ENCODE data around the gene CFAP58. TPM values are rescaled to one million over a fixed set of nuclear protein-coding genes. Genes with fewer than 3 reads are reported as not detected.

The CFAP58 gene
- total and polyA plus RNA-seq, 4 donors = 0.01 to 0.09 (median 0.08) TPM; not detected in 1

DNA sequence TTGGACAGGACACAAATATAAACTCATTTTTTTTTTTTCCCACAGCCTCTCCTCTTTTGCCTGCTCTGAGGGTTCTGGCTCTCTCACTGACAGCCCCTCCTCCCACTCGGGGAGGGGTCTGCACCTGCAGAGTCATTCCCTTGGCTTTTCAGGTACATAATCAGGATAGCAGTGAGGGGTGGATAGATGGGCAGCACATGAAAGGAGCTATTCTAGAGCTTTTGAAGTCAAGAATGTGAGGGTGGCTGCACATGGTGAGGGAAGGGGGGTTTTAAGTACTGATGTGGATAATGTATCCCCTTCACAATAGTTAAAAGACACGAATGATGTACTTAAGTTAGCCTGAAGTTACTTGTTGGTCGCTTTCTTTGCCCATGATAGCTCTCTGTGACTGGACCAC, 76.2 kb downstream of the CFAP58 start:
- no peak for DNase-seq (ENCODE audit: low spot score)
- Histone ChIP-seq H3K27me3 (ENCODE audit: control insufficient read depth in 4 of 4, insufficient read depth in 4 of 4, low read length in 3 of 4) (peaks cover 0 to 2% (median 0%) of the 10 kb centered on the region in 4 donors), H3K9ac (ENCODE audit: low read depth in 1 of 2, low read length in 2 of 2) (no peak overlapping the region), H3K36me3 (ENCODE audit: control insufficient read depth in 4 of 4, insufficient read depth in 3 of 4, low read depth in 1 of 4, low read length in 3 of 4) (no peaks in the 10 kb centered on the region), H3K27ac (ENCODE audit: low read depth in 1 of 2, low read length in 2 of 2) (no peak overlapping the region), H3K9me3 (ENCODE audit: control insufficient read depth in 4 of 4, low read length in 3 of 4) (no peaks in the 10 kb centered on the region), H3K4me1 (ENCODE audit: control insufficient read depth in 4 of 4, insufficient read depth in 4 of 4, low read length in 3 of 4) (no peaks in the 10 kb centered on the region), H3K4me3 (ENCODE audit: low read depth in 1 of 3, low read length in 3 of 3) (no peak overlapping the region)
- no peak for TF ChIP-seq HNF4A (conservative IDR thresholded peaks at IDR 0.05)
- TF ChIP-seq JUND (IDR thresholded peaks at IDR 0.05) = no peak
- TF ChIP-seq, protein P1, sequence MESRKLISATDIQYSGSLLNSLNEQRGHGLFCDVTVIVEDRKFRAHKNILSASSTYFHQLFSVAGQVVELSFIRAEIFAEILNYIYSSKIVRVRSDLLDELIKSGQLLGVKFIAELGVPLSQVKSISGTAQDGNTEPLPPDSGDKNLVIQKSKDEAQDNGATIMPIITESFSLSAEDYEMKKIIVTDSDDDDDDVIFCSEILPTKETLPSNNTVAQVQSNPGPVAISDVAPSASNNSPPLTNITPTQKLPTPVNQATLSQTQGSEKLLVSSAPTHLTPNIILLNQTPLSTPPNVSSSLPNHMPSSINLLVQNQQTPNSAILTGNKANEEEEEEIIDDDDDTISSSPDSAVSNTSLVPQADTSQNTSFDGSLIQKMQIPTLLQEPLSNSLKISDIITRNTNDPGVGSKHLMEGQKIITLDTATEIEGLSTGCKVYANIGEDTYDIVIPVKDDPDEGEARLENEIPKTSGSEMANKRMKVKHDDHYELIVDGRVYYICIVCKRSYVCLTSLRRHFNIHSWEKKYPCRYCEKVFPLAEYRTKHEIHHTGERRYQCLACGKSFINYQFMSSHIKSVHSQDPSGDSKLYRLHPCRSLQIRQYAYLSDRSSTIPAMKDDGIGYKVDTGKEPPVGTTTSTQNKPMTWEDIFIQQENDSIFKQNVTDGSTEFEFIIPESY (IDR thresholded peaks at IDR 0.05) = no peak
- TF ChIP-seq, protein P2, sequence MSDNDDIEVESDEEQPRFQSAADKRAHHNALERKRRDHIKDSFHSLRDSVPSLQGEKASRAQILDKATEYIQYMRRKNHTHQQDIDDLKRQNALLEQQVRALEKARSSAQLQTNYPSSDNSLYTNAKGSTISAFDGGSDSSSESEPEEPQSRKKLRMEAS (IDR thresholded peaks at IDR 0.05) = no peak
- TF ChIP-seq, protein P3, sequence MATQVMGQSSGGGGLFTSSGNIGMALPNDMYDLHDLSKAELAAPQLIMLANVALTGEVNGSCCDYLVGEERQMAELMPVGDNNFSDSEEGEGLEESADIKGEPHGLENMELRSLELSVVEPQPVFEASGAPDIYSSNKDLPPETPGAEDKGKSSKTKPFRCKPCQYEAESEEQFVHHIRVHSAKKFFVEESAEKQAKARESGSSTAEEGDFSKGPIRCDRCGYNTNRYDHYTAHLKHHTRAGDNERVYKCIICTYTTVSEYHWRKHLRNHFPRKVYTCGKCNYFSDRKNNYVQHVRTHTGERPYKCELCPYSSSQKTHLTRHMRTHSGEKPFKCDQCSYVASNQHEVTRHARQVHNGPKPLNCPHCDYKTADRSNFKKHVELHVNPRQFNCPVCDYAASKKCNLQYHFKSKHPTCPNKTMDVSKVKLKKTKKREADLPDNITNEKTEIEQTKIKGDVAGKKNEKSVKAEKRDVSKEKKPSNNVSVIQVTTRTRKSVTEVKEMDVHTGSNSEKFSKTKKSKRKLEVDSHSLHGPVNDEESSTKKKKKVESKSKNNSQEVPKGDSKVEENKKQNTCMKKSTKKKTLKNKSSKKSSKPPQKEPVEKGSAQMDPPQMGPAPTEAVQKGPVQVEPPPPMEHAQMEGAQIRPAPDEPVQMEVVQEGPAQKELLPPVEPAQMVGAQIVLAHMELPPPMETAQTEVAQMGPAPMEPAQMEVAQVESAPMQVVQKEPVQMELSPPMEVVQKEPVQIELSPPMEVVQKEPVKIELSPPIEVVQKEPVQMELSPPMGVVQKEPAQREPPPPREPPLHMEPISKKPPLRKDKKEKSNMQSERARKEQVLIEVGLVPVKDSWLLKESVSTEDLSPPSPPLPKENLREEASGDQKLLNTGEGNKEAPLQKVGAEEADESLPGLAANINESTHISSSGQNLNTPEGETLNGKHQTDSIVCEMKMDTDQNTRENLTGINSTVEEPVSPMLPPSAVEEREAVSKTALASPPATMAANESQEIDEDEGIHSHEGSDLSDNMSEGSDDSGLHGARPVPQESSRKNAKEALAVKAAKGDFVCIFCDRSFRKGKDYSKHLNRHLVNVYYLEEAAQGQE (IDR thresholded peaks at IDR 0.05) = no peak
- TF ChIP-seq RXRA (IDR thresholded peaks at IDR 0.05) = no peak
- no peak for TF ChIP-seq GABPA (IDR thresholded peaks at IDR 0.05 in 1 of 2, conservative IDR thresholded peaks at IDR 0.05 in 1 of 2)
- TF ChIP-seq, protein P4, sequence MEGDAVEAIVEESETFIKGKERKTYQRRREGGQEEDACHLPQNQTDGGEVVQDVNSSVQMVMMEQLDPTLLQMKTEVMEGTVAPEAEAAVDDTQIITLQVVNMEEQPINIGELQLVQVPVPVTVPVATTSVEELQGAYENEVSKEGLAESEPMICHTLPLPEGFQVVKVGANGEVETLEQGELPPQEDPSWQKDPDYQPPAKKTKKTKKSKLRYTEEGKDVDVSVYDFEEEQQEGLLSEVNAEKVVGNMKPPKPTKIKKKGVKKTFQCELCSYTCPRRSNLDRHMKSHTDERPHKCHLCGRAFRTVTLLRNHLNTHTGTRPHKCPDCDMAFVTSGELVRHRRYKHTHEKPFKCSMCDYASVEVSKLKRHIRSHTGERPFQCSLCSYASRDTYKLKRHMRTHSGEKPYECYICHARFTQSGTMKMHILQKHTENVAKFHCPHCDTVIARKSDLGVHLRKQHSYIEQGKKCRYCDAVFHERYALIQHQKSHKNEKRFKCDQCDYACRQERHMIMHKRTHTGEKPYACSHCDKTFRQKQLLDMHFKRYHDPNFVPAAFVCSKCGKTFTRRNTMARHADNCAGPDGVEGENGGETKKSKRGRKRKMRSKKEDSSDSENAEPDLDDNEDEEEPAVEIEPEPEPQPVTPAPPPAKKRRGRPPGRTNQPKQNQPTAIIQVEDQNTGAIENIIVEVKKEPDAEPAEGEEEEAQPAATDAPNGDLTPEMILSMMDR (IDR thresholded peaks at IDR 0.05; ENCODE audit: low read depth, low read length, missing input control) = no peak
- TF ChIP-seq SP1 (IDR thresholded peaks at IDR 0.05) = no peak
- no peak for TF ChIP-seq TAF1 (conservative IDR thresholded peaks at IDR 0.05)
- no peak for TF ChIP-seq FOXA1 (IDR thresholded peaks at IDR 0.05)
- TF ChIP-seq NR2F2 (IDR thresholded peaks at IDR 0.05) = no peak
- no peak for TF ChIP-seq EGR1 (IDR thresholded peaks at IDR 0.05; ENCODE audit: low read depth in 2 of 2)
- TF ChIP-seq HNF4G (IDR thresholded peaks at IDR 0.05) = no peak
- TF ChIP-seq, protein P5, sequence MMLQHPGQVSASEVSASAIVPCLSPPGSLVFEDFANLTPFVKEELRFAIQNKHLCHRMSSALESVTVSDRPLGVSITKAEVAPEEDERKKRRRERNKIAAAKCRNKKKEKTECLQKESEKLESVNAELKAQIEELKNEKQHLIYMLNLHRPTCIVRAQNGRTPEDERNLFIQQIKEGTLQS (IDR thresholded peaks at IDR 0.05) = no peak
- no peak for TF ChIP-seq YY1 (IDR thresholded peaks at IDR 0.05)
- no peak for TF ChIP-seq FOXA2 (IDR thresholded peaks at IDR 0.05)
- TF ChIP-seq RAD21 (IDR thresholded peaks at IDR 0.05) = no peak
- WGBS = 35% methylated on average over 3 of the region's 3 CpGs

Data from liver (tissue), 9 donors.